Measurements from ENCODE around the gene ALK.

The ALK gene

GRCh38 chr2:29522951-29523669 is 398.3 kb downstream of the ALK start:
- no peak for DNase-seq

DNA sequence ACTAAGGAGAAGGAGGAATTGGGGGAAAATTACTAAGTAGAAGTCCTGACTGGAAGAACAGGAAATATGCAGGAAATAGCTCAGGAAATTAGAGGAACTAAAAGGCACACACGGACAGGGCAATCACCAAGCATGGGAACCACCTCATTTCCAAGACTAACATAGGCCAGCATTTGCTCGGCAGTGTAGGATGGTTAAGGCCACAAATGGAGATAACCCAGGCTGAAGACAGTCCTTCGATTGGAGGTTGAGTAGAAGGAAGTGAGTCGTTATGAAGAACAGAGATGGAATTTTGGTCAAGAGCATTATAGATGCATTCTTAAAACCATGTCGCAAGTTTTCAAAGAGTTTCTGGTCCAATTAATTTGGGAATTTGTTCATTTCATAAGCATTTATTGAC is 401.4 kb downstream of the ALK start:
- no peak for DNase-seq

GRCh38 chr2:29519338-29519925 is 402.0 kb downstream of the ALK start:
- no peak for DNase-seq

GRCh38 chr2:29518646-29519337 is 402.6 kb downstream of the ALK start:
- no peak for DNase-seq

- no peak for DNase-seq
These were observed 403.4 kb downstream of the ALK start for GRCh38 chr2:29518010-29518409.

- no peak for DNase-seq
These were observed 404.0 kb downstream of the ALK start for GRCh38 chr2:29517413-29517812.

DNA sequence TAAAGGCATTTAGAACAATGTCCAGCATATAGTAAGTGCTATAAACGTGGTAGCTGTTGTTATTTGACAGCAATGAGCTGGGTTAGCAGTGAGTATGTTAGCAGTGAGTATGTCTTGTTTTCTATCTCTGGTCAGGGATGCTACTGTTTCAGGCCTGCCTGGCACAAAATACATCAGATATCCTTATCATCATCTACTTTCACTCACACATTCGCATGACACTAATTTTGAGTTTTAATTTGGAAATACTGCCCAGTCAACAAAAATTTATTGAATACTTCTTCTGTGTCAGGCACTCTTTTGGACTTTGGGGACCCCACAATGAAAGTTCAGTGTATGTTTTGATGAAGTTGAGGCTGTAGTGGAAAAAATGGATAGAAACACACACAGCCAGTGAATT is 404.6 kb downstream of the ALK start:
- no peak for DNase-seq

DNA sequence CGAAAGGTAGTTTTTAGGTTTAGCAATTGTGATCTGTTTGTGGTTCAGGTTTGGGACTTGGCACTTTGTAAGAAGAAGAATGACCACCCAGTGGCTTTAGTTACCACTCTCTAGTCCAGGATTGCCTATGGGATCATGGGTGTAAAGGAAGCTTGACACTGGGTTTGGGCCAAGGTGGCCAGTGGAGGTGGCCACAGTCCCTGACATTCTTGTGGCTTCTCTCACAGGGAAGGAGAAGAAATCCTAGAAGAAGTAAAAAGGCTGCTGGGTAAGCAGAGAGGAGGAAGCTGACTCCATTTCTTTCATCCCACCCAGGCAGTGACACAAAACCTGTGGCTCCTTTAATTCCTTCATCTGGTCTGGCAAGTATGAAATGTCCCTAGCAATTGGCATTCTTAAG is 411.5 kb downstream of the ALK start:
- no peak for DNase-seq

DNA sequence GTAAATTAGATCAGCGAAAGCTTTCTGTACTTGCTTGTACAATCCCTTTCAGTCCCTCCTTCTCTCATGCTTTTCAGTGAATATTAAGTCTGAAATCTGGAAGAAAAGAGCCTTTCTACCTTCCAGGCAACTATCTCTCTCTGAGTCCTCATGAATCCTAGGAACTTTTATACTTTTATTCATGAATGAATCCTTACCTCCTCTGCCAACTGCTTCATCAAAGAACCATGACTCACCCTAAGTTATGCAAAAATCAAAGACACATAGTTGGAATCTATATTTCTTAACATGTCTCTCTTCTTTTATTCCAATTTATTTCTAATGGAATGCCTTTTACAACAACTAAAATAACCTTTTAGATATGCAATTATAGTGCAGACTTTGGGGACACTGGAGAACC is 412.0 kb downstream of the ALK start:
- DNase-seq, result no peak

DNA sequence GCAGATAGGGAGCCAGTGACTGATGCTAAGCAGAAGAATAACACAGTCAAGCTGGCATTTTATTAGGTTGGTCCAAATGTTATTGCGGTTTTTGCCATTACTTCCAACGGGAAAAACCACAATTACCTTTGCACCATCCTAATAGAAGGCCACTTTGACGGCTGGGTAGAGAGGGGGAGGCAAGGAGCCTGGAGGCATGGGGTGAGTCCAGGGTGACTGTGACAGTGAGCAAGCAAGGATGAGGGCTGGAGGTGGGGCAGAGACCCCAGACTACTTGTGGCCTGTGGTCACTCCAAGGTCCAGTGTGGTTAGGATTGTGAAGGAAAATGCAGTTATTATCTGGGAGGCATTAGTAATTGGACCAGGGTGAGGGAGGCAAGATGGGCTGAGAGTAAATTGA is 416.6 kb downstream of the ALK start:
- no peak for DNase-seq

GRCh38 chr2:29502460-29502911 is 418.9 kb downstream of the ALK start:
- DNase-seq, result no peak

DNA sequence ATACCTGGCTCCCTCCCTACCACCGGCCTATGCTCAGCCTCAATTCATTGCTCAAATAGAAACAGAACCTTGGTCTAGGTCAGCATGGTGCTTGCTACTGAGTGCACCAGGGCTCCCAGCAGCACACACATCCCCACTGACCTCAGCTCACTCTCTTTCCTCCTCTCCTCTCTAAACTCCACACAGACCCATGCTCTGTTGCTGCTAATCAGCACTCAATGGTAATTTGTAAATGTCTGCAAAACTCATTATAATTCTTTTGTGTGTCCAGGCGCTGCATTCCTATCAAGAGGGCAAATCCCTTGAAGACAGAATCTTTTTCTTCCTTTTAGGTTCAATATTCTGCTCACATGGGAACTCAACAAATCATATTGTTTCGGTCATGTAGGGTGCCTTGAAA is 424.0 kb downstream of the ALK start:
- no peak for DNase-seq

- no peak for DNase-seq
These were observed 425.2 kb downstream of the ALK start for GRCh38 chr2:29496198-29496597.

GRCh38 chr2:29495536-29496060 is 425.8 kb downstream of the ALK start:
- DNase-seq, result no peak

DNA sequence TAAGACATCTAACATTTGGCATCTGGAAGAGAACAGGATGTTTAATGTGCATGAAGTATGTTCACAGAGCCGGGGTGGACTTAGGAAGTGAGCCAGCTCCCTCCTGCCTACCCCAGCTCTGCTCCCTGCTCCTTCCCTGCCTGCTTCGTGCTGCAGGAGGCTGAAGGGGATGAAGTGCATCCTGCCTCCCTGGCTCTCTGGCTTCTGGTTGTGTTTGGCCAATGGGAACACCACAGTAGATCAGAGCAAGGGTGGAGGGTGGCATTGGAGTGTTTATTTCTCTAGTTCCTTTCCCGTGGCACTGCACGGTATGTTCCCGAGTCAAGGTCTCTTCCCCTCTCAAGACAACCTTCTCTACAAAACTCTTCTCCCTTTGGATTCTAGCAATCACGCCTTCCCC is 426.3 kb downstream of the ALK start:
- no peak for DNase-seq

DNA sequence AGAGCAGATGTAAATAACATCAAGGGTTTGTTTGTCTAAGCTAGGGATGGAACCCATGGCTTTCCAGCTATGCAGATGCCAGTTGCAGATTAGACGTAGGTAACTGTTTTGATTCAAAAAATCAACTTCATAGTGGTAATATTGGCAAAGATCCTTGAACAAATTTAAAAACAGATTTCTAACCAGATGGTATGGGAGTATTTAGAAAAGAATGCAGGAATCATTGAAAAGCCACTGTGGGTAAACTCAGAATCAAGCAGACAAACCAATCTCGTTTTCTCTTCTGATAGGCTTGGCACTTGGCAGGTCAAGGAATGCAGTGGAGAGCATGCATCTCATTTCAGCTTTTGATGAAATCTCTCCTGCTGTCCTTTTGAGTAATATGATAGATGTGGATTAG is 428.7 kb downstream of the ALK start:
- no peak for DNase-seq

- no peak for DNase-seq
These were observed 431.3 kb downstream of the ALK start for GRCh38 chr2:29490045-29490444.

DNA sequence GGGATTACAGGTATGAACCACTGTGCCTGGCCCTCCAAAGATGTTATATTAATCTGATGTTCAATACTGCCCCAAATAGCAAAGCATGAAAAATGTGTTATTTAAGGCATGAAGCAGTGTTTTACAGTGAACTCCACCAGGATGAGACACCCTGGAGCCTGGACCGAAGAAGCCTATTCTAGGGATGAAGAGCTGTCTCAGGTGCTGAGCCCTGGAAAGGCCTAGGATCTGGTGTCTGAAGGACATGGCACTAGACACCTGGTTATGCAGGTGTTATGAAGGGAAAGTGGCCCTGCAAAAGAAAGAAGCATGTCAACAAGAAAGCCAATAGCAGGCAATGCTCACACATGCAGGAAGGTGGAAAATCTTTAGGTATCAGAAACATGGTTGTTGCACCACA is 431.8 kb downstream of the ALK start:
- no peak for DNase-seq

GRCh38 chr2:29487967-29488555 is 433.3 kb downstream of the ALK start:
- DNase-seq, result no peak

GRCh38 chr2:29485631-29486030 is 435.8 kb downstream of the ALK start:
- no peak for DNase-seq

DNA sequence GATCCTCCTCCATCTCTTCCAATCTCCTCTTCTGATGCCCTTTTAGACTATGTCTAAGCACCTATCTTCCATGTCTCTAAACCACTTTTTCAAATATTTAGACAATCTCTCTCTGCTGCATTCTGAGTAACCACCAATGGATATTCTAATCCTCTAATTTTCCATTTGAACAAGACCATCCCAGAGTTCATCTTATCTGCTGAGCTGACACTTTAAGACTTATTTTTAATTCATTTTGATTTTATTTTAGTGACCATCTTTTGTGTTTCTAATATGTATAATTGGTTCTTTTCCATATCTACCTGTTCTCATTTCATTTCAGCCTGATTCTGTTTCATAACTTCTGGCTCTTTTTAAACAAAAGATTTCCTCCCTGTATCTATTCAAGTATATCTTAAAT is 436.3 kb downstream of the ALK start:
- no peak for DNase-seq

DNA sequence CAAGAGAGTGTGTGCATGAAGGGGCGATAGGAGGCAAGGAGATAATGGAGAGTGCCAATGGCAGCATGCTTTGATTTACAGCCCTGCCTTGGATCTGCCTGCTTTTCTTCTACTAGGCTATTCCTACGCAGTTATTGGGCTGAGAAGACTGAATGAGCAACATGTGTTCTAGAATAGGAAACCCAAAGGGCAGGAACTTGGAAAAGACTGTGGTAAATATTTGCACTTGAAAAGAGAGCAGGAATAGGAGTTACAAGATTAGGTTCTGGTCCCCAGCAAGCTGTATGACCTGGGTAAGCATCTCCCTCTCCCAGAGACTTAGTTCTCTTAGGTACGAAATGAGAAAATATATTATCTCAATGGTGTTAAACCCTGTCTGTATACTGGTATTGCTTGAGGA is 438.5 kb downstream of the ALK start:
- no peak for DNase-seq

GRCh38 chr2:29482348-29482747 is 439.0 kb downstream of the ALK start:
- DNase-seq, result no peak

GRCh38 chr2:29481313-29481712 is 440.1 kb downstream of the ALK start:
- no peak for DNase-seq

Data from AML-193 (cell line).